ENCODE results near the gene CYP2C18.
A peak's percentile ranks its signal among the peaks of the same experiment; 100 is the strongest.
"Not testable (repeated sequence)": the region's sequence is repeated elsewhere in the genome, so short reads cannot be mapped to it uniquely, and the experiment has no call there.

CYP2C18 gene

GRCh38 chr10:94747838-94748237 lies 64.3 kb downstream of the CYP2C18 start:
- FAIRE-seq, result no peak

GRCh38 chr10:94757916-94758315 lies 74.4 kb downstream of the CYP2C18 start:
- FAIRE-seq, result no peak

GRCh38 chr10:94760586-94761178 lies 77.2 kb downstream of the CYP2C18 start:
- no peak for FAIRE-seq

GRCh38 chr10:94762393-94762792 lies 78.9 kb downstream of the CYP2C18 start, which contains the start of gene CYP2C19:
Gene CYP2C19, plus strand, starts transcription at chr10:94762681. Its CDS starts 25 bp downstream, at chr10:94762706.
- FAIRE-seq, result no peak

- not testable (repeated sequence) for FAIRE-seq
Observed at GRCh38 chr10:94775425-94775824, 91.9 kb downstream of the CYP2C18 start.

GRCh38 chr10:94777886-94778458 lies 94.4 kb downstream of the CYP2C18 start:
- no peak for FAIRE-seq

GRCh38 chr10:94780844-94781243 lies 97.3 kb downstream of the CYP2C18 start:
- FAIRE-seq, result no peak

- FAIRE-seq, result no peak
Observed at GRCh38 chr10:94784256-94784655, 100.7 kb downstream of the CYP2C18 start.

- FAIRE-seq, result peak; percentile 23
Observed at GRCh38 chr10:94785211-94785610, 101.7 kb downstream of the CYP2C18 start.

Measured in A204.1 (cell line).